COR-L47 (cell line): ENCODE measurements around the gene COX20.

ENCODE experiments used
- DNase-seq: peaks from one replicate; lab custom pipeline; 2025; lab: John Stamatoyannopoulos, UW

COX20 gene

DNA sequence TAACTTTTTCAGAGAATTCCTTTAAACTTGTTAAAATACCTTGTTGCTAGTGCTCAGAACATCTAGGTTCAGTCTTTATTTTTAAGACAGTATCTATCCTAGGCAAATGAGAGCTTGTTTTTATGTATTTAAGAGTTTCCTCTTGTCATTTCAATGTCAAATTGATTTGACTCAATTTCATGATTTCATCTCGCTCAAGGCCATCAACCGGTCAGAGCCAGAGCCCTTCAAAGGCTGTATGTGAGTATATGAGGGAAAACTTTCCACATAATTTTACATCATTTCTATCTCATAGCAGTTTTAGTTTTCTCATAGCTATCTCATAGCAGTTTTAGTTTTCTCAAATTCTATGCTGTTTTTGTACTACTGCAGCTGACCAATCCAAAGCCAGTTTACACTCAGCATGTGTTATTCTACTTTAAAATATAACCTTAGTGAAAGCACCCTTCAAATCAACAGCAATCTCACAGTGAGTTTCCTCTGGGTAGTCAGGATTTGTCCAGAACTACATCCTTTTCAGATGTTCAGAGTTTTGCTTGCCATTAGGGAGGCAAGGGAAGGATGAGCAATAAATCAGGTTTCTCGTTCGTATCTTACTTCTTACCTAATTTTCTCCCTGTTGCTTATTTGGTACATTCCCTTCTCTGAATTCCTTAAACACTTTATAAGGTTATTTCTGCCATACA is 16.2 kb downstream of the COX20 start:
- no peak for DNase-seq

DNA sequence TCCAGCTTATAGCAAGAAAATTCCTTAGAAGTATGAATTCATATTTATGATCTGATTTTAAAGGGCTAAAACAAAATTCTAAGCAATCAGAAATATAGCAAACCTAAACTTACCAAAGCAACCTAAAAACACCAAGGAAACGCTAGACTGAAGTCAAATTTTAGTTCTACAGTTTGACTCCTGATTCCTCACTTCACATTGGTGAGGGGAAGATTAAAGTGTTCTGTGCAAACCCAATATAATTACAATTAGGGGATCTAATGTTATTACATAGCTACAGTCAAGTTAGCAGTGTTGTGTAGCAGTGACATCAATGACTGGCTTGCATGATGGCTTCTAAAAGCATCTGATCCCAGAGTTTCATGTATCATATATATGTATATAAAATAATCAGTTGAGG is 17.2 kb downstream of the COX20 start:
- no peak for DNase-seq

- DNase-seq = no peak
These were observed 18.7 kb downstream of the COX20 start for GRCh38 chr1:244854166-244854565.

DNA sequence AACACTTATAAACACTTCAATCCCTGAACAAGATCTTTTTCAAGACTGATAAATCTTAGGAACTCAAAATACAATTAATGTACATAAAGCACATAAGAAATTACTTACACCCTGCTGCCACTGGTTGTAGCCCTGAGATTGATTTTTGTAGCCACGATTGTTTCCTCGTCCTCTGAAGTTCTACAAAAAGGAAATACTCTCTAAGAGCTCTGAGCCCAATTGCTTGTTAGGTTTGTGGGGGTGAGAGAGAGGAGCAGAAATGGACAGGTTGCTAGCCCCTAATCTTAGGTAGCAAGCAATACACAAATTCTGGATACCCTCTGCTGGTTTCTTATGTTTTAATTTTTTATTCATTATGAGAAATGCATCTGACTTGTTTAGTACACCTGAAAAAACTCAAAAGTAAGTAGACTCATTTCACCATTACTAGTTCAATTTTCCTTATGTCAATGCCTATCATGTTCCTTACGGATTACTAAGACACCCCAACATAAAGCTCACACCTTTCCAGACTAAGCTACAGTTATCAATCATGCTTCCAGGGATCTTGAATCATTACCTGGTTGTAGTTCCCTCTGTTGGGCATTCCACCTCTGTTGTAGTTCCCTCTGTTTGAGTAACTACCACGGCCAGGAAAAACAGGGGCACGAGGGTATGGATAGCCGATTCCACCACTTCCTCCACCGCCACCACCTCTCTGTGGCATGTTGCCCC is 19.6 kb downstream of the COX20 start:
- DNase-seq = no peak

GRCh38 chr1:244857761-244858160 is 22.3 kb downstream of the COX20 start:
- DNase-seq = no peak

DNA sequence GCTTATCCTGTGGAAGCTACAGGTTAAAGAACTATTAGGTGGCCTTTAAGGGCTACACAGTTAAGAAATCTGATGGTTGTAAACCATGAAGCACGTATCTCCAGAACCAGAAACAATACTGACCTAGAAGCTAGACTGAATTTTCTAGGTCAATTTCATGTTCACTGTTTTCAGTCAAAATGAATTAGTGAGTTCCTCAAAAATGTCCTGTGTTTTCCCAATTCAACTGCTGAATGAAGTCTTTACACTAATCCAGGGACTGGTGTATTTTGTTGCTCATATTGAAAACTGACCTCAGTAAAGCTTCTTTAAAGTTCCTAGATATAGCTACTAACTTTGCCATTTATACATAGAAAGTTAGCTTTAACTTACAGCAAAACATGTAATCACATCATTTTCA is 22.9 kb downstream of the COX20 start:
- no peak for DNase-seq

GRCh38 chr1:244860078-244860477 is 24.6 kb downstream of the COX20 start:
- no peak for DNase-seq

GRCh38 chr1:244860914-244861610 is 25.6 kb downstream of the COX20 start:
- no peak for DNase-seq

DNA sequence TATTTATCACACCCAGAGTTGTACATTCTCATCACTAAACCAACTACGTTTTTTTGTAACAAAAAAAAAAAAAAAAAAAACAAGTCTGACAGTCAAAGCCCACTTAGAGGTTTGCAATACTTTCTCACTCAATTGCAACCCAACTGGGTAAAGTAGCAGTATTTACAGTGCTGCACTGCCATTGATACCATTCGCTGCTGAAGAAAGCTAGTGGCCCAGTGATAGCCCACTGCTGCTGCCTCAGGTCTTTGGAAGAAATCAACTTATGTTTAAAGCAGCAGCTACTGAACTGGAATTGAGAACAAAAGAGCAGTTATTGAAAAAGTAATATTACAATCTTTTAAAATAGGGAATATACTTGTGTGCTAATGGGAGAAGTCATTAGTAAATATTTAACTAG is 26.2 kb downstream of the COX20 start:
- no peak for DNase-seq

DNA sequence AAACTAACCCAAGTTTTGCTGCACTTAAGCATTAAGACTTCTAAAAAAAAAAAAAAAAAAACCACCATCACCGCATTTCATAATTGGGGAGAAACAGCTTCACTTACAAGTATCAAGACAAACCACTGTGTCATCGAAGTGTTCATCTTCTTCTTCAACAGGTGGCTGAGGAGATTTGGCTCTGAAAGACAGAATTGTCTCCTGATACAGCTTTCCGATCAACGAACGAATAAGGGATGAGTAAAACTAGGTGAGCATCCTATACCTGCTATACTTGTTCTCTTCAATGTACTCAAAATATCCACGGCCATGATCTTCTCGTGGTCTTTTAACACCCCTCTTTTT is 26.9 kb downstream of the COX20 start:
- no peak for DNase-seq

GRCh38 chr1:244862699-244863490 is 27.4 kb downstream of the COX20 start:
- DNase-seq = peak; percentile 97

GRCh38 chr1:244863491-244864252 is 28.2 kb downstream of the COX20 start:
- DNase-seq = no peak

DNA sequence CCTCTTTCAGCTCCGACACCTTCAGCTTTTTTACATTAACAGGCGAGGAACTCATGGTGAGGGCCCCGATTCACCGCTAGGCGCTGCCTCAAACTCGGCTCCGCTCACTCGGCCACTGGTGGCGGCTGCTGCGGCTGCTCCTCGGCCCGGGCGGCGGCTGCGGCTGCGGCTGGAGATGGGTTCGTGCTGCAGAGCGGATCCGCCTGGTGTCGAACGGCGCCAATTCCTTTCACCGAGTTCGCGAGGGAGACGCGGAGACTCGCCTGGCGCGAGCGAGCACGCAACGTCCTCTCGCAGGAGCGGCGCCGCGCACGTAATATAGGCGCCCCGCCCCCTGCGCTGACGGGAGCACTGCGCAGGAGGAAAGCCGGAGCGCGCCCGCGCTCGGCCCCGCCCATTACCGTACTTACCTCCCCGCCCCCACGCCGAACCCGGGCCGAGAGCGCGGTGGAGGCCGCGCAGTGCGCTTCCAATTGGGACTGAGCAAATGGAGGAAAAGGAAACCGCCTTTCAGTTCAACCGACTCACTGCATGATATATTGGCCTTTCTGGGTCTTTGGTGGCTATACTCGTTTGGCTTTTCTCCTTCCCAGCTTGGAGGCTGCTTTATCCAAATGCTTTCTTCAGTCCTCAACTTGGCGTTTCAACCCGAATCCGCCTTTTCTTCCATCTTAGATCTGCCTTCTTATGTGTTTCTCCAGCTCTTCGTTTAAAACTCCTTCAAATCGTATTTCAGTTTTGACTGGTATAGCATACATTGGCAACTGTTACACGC is 29.0 kb downstream of the COX20 start, which contains the start of gene HNRNPU:
Gene HNRNPU (minus strand): TSS at position 291 of the 775 bp plus-strand sequence. CDS start 236 bp downstream, at position 55.
- DNase-seq = peak; percentile 98

- no peak for DNase-seq
These were observed 29.5 kb downstream of the COX20 start for GRCh38 chr1:244865028-244865371.

GRCh38 chr1:244865820-244866219 is 30.4 kb downstream of the COX20 start:
- DNase-seq = no peak

- DNase-seq = no peak
These were observed 30.9 kb downstream of the COX20 start for GRCh38 chr1:244866355-244866754.

DNA sequence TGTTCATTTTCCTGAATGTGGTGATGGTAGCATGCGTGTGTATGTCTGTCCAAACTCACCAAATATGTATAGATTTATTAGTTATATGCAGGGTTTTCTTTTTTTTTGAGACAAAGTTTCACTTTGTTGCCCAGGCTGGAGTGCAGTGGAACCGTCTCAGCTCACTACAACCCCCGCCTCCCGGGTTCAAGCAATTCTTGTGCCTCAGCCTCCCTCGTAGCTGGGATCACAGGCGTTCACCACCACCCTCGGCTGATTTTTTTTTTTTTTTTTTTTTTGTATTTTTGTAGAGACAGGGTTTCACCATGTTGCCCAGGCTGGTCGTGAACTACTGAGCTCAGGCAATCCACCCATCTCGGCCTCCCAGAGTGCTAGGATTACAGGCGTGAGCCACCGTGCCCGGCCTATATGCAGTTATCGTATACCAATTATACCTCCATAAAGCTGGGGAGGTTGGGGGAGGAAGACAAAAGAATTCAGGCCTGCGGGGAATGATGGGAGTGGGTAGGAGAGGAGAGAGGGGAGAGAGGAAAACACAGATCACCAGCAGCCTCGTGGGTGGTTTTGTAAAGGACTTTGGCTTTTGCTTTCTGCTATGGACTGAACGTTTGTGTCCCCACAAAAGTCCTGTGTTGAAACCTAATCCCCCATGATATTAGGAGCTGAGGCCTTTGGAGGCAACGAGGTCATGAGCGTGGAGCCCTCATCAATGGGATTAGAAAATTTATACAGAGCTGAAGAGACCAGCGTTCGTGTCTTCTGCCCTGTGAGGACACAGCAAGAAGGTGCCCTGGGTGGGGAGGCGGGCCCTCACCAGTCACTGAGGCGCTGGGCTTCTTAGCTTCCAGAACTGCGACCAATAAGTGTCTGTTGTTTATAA is 33.3 kb downstream of the COX20 start:
- DNase-seq = no peak

DNA sequence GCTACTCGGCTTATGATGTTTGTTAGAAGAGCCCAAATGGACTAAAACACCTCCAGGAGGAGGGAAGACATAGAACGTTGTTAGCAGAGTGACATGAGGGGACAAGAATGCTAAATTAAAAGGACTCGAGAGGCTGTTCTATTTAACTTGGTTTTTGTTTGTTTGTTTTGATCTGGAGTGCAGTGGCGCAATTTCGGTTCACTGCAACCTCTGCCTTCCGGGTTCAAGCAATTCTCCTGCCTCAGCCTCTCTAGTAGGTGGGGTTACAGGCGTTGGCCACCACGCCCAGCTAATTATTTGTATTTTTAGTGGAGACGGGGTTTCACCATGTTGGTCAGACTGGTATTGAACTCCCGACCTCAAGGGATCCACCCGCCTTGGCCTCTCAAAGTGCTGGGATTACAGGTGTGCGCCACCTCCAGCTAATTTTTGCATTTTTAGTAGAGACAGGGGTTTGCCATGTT is 33.9 kb downstream of the COX20 start:
- no peak for DNase-seq

DNA sequence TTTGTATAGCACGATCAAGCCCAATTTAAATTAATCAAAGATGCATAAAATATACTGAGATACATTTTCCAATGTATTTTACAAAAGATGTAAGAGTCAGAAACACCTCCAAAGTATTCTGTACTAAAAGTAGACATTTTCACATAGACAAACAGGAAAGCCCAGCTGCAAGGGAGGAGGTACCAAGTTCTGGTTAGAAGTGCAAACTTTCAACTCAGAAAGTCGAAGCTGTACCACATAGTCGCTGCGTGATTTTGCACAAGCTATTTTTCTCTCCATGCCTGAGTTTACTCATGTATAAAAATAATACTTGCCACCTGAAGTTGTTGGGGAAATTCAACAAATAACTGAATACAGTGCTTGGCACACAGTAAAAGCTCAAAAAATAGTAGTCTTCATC is 34.5 kb downstream of the COX20 start:
- no peak for DNase-seq
